ENCODE data around the gene SIGLEC11.

Gene SIGLEC11

GRCh38 chr19:49924004-49924880 is 36.7 kb downstream of the SIGLEC11 start:
- no peak for DNase-seq

- DNase-seq: no peak
Measured at GRCh38 chr19:49923055-49924003, 37.6 kb downstream of the SIGLEC11 start.

- DNase-seq: no peak
Measured at GRCh38 chr19:49921871-49922795, 38.8 kb downstream of the SIGLEC11 start.

- no peak for DNase-seq
Measured at GRCh38 chr19:49920624-49921363, 40.2 kb downstream of the SIGLEC11 start.

- no peak for DNase-seq
Measured at GRCh38 chr19:49918089-49918488, 42.9 kb downstream of the SIGLEC11 start.

GRCh38 chr19:49916839-49917733 is 43.9 kb downstream of the SIGLEC11 start:
- no peak for DNase-seq

- no peak for DNase-seq
Measured at GRCh38 chr19:49915271-49915670, 45.7 kb downstream of the SIGLEC11 start.

- DNase-seq: no peak
Measured at GRCh38 chr19:49913720-49914119, 47.3 kb downstream of the SIGLEC11 start.

- no peak for DNase-seq
Measured at GRCh38 chr19:49912965-49913685, 47.8 kb downstream of the SIGLEC11 start.

GRCh38 chr19:49911381-49912145 is 49.4 kb downstream of the SIGLEC11 start:
- DNase-seq: no peak

GRCh38 chr19:49910179-49910578 is 50.8 kb downstream of the SIGLEC11 start:
- no peak for DNase-seq

- no peak for DNase-seq
Measured at GRCh38 chr19:49908480-49909420, 52.2 kb downstream of the SIGLEC11 start.

GRCh38 chr19:49907745-49908446 is 53.1 kb downstream of the SIGLEC11 start:
- no peak for DNase-seq

GRCh38 chr19:49906879-49907564 is 54.0 kb downstream of the SIGLEC11 start:
- no peak for DNase-seq

GRCh38 chr19:49904136-49904535 is 56.8 kb downstream of the SIGLEC11 start:
- DNase-seq: no peak
